GOT3 (cell line): Measurements from ENCODE around the gene ARHGAP15.

Experiments
- DNase-seq: peaks from one replicate; lab custom pipeline; 2025; ENCODE audit warnings: mixed read lengths; lab: John Stamatoyannopoulos, UW

The ARHGAP15 gene

DNA sequence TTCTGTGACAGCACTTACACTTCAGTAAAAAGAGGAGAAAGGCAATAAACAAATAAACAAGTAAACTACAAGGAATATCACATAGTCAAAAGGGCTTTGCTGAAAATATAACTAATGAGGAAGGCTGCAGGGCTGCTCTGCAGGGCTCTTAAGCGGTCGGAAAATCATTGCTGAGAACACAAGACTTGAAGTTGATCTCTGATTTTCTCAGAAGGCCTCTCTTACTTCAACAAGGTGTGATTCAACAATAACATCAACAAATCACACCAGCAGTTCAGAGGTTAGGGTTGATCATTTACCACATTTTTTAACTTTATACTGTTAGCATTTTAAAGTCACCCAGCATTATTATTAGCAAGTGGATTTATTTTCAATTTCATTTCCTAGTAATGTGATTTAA is 215.6 kb downstream of the ARHGAP15 start:
- no peak for DNase-seq

DNA sequence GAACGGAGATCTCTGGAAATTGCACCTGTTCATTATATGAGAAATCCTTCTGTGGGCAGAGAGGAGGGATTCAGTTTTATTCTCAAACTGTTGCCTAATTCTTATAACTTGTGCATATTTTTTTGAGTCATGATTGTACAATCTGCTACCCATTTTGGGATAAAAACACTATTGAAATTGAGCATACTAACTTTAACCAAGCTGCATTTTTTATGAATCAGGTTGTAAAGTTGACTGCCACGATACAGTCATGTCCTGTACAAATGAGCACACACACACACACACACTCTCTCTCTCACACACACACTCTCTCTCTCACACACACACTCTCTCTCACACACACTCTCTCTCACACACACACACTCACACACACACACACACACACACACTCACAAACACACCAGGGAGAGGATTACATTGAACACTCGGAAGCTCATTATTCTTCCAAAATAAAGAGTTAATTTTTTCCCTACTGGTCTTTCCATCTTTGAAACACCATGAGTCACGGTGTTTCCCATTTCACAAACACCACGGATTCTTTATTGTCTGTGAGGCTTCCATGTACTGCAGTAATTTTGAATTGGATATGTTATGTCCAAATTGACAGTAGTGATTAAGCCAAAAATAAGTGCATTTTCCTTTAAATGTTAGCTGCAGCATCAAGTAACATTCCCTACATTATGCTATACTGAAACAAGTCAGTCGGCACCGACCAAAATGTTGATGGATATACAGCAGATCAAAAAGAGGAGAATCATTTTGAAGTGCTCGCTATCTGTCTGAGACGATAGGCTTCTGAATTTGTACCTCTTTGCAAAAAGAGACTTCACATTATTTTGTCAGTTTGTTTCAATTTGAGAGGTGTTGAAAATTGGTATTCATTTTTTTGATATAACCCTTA is 216.9 kb downstream of the ARHGAP15 start:
- DNase-seq = no peak

DNA sequence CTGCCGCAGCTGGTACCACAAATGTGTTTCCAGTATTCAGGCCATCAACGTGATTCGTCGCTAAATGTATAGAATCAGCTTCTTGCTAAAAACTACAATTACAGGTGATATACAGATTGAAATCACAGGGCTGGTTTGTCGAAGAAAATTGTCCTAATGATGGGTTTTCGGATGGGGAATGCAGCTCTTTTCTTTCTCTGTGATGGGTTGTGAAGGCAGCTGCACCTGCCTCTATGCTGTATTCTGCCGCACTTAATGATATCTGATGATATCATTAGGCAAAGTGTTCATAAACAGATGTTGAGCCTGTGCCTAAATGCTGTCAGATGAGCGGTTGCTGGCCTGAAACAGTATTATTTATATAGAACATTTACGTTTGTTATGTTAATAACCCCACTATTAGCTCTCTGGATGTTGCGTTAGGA is 218.1 kb downstream of the ARHGAP15 start:
- no peak for DNase-seq

DNA sequence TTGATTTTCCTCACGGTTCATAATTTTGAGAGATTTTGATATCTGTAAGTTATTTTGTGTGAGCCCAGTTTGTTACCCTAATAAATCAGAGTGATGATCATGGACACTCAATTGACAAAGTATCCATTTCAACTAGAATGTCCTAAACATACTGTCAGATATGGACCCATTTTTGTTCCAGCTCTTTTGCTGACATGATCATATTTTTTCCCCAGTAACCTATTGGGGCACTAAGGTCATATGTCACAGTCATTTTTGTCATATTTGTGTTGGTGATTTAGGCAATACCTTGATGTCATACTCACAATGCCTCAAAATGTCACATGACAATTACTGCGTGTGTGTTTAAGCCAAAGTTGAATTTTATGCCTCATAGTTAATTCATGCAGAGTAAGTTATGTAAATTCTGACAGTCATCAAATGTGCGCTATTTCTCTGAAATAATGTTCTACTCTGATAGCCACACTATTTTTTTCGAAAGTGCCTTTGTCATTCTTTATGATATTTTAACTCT is 218.7 kb downstream of the ARHGAP15 start:
- DNase-seq = no peak

DNA sequence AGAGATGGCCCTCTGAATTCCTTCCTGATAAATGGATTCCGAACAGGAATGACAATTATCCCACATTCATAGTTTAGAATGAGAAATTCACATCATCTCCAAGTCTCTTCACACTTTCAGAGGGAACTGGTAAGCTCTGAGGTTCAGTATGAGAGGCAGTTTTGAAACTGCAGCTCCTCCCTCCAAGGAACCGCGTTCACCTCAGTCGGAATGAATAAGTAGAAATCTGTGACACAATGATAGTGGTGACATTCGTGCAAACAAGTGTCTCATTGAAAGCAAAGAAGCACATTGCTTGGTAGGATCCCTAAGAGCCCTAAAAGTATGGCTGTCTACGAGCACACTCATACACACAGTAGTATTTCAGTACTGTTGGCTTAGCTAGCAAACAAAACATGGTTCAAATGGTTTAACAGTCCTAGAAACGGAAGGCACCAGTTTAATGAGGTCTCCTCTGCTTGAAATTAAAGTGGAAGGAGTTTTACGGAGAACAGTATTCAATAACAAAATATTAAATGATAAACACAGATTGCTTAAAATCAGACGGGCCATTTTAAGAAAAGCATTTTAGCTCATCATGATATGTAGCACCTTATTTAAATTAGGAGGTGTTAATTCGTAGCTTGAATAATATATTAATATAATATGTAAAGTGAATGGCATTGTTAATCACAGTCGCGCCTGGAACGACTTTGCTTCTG is 225.0 kb downstream of the ARHGAP15 start:
- DNase-seq = no peak

DNA sequence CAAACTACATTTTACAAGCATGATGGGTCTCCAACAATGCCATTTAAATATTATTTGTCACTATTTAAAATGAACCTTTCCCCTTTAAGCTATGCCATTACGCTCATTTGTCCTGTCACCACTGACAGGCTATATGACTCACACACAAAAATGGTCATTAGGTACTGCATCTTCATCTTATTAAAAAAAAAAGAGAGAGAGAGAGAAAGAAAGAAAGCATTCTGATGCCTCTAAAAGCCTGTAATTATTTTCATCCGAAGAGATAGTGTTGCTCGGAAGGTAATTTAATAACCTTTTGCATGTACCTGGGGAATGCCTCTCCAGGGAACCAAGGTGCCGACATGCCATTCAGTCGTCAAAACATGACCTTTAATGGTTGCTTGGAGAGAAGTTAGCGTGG is 226.7 kb downstream of the ARHGAP15 start:
- DNase-seq = no peak

DNA sequence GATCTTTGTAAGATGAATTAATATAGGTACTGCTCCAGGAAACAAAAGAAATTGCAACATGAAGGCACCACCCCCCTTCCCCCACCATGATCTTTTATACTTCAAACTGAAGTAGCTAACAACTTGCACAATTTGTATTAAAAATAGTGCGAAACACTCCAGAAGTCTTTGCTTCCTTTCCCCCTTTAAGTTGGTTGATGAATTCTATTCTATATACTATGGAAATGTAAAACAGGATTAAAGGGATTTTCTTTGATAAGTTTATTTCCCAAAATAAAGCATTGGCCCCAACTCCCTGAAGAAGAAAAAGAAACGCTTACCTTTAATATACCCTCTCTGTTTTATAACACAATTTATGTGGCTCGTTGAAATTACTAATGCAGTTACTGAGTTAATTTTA is 227.1 kb downstream of the ARHGAP15 start:
- DNase-seq = no peak

DNA sequence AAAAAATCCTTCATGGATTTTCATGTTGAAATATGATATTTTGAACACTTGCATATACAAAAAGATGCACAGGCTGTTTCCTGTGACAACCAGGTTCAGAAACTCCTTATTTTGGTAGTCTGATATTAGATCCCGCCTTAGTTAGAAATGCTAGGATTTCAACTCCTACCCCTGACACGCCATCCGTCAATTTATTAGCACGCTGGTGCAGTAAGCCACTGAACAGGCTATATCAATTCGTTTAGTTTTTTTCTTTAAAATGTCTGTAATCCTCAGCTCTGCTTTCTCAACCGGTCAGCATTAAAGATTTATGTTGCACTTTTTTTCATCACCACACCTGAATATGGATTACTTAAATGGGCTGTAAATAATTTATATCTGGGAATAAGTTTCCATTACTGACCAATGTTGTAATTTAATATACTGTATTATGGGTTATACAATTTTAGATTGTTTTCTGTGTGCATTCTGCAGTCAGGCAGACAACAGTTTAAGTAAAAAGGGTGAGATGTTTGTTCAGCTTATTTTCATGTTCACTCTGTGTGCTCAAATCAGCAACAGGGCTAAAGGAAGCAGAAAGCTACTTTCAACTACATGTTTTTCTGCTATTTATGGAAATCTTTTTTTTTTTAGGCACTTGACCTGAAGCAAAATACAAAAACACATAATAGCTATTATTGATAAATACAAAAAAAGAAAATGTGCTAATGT is 227.7 kb downstream of the ARHGAP15 start:
- DNase-seq = no peak

DNA sequence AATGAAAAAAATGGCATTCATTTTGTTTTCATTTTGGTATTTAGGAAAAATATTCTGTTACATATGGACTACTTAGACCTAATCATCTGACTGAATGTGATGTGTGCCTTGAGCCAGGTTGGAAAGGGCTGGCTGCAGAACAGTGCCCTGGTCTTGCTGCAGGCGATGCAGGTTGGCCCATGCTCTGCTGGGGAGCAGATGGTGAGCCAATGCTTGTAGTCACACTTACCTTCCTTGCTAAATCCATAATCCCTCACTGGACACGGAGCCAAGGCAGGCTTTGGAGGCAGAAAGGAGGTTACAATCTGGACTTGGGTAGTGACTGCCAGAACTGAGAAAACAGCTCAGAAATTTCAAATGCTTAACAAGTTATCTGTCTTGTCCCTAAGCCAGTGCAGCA is 228.7 kb downstream of the ARHGAP15 start:
- DNase-seq = no peak

DNA sequence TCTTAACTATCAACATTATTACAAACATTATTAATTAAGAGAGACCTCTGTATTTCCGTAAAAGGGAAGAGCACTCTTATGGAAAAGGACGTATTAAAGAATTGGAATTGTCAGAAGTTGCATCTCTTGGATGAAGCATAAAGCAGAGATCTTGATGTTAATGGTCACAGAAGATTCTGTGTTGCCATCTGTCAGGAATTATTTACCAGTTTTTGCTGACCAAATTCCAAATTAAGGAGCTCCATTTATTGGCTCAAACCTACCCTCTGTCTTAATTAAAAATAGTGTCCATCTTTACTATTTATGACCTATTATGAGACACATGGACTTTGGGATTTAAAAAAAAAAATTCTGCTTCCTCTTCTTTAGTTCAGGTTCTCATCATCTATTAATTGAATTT is 232.1 kb downstream of the ARHGAP15 start:
- no peak for DNase-seq

DNA sequence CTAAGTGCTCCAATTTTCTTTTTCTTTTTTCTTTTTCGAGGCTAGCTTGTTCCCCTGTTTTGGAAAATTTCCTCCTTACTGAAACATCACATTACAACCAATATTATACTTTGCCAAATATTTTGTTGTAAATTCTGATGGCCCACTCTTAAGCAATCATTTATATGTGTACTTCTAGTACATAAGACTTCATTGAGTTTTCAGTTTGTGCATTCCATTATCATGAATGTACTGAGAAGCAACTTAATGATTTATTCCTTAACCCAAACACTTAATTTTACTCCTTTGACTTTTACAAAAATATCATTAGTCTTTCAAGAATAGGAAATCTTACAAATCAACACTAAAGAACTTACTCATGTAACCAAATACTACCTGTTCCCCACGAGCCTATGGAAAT is 242.4 kb downstream of the ARHGAP15 start:
- no peak for DNase-seq

DNA sequence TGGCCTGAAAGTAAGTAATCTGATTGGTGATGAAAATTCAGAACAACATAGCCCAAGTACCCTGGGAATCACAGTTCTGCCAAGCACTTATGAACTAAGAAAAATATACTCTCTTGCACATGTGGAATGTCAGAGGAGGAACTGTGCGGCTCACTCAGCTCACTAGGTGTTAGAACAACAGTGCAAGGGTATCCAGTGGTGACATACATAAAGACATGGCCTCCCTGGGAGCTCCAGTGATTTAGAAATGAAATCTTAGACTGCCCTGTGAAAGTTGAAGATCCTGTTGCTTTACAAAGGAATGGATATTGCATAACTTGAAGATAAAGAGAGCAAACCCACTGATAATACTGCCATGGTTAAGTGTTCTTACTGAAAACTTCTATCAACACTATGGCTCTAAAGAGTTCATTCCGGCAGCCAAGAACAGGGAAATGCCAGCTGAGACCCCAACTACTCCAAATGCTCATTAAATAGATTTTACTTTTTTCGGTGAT is 246.2 kb downstream of the ARHGAP15 start:
- DNase-seq = no peak

DNA sequence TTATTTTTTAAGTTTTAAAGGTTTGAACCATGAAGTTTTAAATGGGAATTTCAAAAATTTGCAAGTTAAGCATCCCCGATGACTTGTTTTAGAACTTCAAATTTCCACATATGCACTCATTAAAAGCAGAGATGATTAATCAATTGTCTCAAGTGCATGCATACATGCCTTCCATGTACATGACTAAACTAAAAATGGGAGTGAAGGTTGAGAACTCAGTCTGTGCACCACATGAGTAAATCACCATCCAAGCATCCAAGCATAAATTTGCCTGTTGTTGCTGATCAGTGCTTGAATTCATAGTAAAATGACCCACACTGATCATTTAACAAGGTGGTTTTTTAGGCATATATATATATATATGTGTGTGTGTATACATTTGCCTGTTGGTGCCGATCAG is 249.8 kb downstream of the ARHGAP15 start:
- DNase-seq = no peak

DNA sequence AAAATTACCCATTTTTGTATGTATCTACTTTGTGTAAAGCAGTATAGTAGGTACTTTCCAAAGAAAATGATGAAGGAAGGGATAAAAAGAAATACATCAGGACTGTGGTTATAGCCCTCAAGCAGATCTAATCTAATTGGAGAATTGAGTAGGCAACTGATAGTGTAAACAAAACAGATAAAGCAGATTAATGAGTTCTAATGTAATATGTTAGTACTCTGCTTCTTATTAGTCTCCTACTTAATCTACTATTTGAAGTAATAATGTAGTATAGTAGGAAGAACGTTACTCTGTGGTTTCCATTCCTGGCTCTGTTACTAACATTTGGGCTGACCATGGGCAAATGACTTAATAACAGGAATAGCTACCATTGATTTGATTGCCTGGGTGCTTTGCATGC is 250.7 kb downstream of the ARHGAP15 start:
- DNase-seq = no peak

DNA sequence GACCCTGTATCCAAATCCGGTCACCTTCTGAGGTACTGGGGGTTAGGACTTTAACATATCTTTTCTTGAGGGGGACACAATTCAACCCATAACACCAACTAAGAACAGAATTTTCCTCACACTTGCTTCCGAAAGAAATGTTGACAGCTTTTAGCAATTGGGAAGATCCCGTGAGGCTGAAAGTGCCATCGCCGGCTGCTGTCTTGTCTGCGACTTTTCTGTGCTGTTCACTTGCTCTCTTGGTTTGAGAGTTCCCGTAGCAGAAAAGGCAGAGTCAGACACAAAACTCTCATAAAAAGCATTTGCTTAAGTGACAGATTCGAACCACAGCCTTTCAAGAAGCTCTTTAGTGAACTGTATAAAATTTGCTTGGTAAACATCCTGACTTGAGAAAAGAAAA is 253.4 kb downstream of the ARHGAP15 start:
- no peak for DNase-seq

DNA sequence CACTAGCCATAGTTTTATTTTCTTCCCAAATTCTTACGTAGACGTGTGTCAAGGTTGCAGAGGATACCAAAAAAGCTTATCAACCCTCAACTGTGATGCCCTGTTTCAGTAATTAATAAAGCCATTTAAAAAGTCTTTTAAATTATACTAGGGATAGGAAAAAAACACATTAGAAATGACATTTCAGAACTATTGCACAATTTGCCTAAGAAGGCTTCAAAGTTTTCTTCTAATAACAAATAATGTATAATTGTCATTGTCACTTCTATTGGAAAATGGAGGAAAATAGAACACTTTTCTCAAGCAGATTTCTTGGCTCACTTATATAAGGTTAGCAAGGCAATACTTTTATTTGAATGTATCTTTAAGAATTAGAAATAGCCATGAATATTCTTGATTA is 253.8 kb downstream of the ARHGAP15 start:
- DNase-seq = no peak

DNA sequence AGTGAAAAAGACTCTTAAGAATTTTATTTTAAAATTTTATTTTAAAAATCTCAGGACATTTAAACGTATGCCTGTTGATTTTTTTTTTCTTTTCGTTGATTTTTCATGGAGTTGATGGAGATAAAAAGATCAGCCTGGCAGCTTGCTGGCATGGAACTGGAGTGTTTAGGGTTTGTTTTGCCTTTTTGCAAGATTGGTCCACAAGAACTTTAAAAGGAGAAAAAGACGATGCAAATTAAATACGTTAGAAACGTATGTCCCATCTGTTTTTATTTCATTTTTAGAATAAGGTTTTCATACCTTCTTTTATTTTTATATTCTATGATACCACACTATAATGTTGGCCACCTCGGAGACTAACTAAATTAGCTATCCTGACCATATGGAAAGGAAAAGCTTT is 254.9 kb downstream of the ARHGAP15 start:
- DNase-seq = no peak

DNA sequence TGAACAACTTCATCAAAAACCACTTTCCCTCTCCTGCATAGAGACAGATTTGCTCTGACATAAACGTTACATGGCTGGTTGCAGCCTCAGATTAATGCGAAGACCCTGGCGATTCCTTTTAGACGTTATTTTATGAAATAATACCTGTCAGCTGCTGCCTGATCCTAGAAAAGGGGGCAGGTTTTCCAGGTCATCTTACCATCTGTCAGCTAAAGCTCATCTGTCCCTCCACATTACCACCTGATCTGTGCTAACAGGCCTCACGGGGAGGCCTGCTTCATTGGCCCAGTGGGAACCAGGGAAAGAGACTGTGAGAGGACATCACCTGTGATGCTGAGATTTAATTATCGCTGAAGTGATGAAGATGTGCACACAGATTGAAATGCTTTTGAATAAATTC is 261.0 kb downstream of the ARHGAP15 start:
- DNase-seq = no peak

DNA sequence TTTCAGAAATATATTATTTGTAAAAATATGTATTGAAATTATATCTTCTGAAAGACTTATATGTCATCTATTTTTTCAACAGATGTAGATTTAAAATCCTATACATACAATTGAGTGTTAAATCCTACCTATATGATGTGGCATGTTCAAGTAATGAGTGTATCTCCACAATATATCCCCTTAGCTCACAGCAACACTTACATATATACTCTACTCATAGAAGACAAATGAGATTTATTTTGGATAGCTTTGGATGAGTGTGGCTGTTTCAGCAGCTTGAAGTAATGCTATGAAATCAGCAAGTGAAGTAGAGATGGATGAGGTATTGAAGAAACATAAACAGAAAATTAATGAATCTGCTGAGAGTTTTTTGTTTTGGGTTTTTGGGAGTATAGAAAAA is 263.1 kb downstream of the ARHGAP15 start:
- DNase-seq = no peak

DNA sequence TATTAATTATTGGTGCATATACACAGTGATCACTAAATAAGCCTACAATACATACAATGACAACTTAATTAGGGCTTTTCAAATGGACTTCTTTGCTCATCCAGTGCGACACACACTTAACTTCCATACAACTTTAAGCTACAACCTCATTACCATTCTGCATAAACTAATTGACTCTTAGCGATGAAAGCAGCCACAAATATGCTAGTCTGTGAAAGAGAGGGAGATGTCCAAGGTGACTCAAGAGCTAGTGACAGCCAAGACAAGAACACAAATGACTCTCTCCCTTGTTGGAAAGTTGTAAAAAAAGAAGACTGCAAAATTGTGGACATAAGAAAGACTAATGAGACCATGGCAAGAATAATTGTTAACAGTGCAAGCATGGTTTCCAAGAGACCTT is 264.8 kb downstream of the ARHGAP15 start:
- no peak for DNase-seq

DNA sequence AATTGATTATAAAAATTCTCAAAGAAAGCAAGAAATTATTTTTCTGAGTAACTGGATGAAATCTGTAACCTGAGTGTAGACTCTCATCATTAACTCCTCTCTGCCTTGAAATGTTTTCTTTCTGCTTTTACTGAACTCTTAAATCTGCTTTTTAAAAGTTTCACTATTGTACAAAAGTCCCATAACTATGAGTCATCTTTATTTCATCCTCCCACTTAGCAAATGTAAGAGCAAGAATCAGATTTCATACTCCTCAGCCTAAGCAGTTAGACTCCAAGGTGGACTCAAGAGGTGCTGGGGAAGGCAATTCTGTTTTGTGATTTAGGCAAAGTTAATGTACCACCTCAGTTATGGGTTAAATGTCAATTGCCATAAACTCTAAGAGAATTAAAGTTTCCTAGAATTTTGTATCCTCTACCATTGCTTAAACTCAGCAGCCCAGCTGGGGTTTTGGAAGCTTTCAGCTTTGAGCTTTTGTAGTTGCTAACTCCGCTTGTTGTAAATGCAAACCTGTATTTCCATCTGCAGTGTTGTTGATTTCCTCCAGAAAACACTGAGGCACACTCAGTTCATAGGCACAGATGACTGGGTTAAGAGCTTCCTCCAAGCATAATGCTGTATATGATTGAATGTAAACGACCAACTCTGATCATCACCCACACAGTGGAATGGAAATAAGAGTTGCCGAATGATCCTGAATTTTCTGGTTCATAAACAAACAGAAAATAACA is 268.8 kb downstream of the ARHGAP15 start:
- DNase-seq = no peak

DNA sequence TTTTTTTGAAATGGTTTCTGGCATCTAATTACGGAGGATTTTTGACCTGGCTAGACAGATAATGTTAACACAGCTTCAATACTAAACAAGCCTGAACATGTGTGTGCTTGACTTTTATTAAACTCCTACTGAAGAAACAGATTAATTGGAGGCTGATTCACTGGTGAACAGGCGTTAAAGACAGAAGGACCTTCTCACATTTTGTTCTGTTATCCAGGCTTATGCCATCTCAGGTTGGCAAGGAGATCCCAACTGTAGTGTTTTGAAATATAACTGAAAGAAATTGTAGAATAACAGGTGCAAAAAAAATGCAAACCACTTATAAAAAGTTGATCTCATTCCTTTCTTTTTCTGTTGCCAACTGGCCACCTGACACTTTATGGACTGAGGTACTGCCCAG is 269.6 kb downstream of the ARHGAP15 start:
- DNase-seq = no peak
